Fibroblast of pulmonary artery (primary cell): ENCODE data around the gene ACOT11.

Experiments
- DNase-seq: peaks from one replicate; pipeline ENCODE4 v3.0.0-alpha.2; 2010; ENCODE audit warnings: low read depth
- H3K4me3 ChIP-seq: replicated peaks from 2 replicates; pipeline ENCODE4 v1.5.1; 2011; ENCODE audit warnings: low read depth, mild to moderate bottlenecking, control low read depth, low read length, moderate library complexity
- TF ChIP-seq, protein P1 (sequence below): IDR thresholded peaks from 2 replicates; pipeline ENCODE4 v1.5.1; 2011; ENCODE audit warnings: mild to moderate bottlenecking, control low read depth, low read length, inconsistent platforms; ENCODE audit errors: missing control alignments

ACOT11 gene

DNA sequence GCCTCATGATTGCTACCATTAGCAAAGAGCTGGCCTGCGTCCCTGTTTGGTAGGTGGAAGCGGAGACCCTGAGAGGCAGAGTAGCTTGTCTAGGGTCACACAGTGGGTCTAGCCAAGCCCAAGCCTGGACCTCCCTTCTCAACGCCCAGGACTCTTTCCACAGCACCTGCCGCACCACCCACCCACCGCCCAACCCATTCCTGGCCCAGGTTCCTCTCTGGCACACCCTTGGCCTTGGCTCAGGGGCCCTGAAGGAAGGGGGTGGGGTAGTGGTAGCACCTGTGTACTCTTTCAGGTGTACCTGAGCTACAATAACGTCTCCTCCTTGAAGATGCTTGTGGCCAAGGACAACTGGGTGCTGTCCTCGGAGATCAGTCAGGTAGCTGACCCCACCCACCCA is 56.0 kb downstream of the ACOT11 start:
- no peak for DNase-seq
- no peak overlapping the region for H3K4me3 ChIP-seq

DNA sequence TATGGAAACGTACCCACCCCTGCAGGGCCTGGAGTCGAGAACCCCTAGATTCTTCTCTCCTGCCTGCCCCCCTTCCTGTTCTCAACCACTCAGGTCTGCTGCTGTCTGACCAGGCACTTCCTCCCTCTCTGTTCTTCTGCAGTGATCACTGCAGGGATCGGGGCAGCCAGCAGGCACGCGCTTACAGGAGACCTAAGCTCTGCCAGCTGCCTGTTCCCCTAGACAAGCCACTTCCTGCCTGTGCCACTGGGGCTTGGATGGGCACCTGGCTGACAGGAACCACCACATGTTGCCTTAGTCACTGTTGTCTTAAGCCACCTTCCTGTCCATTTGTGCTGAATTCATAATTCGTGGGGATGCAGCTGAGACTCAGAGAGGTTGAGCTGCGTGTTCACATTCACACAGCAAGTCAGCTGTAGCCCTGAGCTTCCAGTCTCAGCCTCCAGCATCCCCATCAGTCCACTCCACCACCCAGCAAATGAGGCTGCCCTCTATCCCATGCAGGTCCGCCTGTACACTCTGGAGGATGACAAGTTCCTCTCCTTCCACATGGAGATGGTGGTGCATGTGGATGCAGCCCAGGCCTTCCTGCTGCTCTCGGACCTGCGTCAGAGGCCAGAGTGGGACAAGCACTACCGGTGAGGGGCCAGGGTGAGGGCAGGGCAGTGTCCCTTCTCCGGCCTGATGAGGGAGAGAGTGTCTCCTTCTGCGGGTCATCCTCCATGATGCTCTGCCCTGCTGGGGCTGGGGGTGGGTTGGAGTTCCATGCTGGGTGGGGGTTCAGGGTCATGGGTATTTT is 56.7 kb downstream of the ACOT11 start:
- H3K4me3 ChIP-seq, result no peak overlapping the region
- no peak for DNase-seq
- TF ChIP-seq, protein P1, sequence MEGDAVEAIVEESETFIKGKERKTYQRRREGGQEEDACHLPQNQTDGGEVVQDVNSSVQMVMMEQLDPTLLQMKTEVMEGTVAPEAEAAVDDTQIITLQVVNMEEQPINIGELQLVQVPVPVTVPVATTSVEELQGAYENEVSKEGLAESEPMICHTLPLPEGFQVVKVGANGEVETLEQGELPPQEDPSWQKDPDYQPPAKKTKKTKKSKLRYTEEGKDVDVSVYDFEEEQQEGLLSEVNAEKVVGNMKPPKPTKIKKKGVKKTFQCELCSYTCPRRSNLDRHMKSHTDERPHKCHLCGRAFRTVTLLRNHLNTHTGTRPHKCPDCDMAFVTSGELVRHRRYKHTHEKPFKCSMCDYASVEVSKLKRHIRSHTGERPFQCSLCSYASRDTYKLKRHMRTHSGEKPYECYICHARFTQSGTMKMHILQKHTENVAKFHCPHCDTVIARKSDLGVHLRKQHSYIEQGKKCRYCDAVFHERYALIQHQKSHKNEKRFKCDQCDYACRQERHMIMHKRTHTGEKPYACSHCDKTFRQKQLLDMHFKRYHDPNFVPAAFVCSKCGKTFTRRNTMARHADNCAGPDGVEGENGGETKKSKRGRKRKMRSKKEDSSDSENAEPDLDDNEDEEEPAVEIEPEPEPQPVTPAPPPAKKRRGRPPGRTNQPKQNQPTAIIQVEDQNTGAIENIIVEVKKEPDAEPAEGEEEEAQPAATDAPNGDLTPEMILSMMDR, result no peak

More for the DNA sequence above, 56.0 kb downstream of the ACOT11 start:
- TF ChIP-seq, protein P1, result no peak

DNA sequence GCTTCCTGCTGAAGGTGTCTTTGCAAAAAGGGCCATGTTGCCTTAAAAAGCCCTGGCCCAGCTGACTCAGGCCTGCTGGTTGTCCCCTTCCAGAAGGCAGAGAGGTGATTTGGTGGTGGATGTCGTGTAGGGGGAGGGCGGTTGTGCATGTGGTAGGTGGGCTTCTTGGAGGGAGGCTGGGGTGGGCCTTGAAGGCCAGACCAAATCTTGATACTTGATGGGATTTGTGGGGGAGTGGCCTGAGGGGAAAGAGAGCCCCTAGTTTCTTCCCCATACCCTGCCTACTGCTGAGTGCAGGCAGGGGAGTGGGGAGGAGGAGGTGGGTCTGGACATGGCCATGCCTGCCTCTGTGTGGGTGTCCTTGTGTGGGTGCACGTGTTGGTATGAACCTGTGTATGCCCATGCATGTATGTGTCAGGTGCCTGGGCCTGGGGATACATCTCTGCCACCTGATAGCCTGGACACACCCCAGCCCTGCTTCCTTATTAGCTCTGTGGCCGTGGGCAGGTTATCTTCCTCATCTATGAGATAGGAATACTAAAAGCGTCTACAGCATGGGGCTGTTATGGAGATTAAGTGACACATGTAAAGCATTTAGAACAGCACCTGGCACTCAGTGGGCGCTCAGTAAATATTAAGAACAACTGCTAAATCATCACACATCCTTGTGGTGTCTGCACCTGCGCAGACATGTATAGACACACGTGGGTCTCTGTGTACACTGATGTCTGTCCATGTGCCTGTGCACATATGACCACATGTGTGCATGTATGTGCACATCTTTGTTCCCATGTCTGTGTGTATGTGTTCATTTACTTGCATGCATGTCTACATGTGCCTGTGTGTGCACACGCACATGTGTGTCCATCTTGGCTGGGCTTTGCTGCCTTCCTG is 58.3 kb downstream of the ACOT11 start:
- no peak for DNase-seq
- no peak overlapping the region for H3K4me3 ChIP-seq
- TF ChIP-seq, protein P1, result no peak

DNA sequence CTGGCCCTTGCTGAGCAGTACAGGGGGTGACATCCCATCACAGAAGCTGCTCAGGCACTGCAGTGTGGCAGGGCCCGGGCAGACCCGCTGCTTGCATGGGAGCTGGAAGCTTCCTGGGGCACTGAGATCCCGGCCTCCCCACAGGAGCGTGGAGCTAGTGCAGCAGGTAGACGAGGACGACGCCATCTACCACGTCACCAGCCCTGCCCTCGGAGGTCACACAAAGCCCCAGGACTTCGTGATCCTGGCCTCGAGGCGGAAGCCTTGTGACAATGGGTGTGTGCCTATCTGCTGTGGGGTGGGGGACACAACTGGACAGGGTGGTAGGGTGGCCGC is 58.9 kb downstream of the ACOT11 start:
- DNase-seq, result no peak
- TF ChIP-seq, protein P1, result no peak

DNA sequence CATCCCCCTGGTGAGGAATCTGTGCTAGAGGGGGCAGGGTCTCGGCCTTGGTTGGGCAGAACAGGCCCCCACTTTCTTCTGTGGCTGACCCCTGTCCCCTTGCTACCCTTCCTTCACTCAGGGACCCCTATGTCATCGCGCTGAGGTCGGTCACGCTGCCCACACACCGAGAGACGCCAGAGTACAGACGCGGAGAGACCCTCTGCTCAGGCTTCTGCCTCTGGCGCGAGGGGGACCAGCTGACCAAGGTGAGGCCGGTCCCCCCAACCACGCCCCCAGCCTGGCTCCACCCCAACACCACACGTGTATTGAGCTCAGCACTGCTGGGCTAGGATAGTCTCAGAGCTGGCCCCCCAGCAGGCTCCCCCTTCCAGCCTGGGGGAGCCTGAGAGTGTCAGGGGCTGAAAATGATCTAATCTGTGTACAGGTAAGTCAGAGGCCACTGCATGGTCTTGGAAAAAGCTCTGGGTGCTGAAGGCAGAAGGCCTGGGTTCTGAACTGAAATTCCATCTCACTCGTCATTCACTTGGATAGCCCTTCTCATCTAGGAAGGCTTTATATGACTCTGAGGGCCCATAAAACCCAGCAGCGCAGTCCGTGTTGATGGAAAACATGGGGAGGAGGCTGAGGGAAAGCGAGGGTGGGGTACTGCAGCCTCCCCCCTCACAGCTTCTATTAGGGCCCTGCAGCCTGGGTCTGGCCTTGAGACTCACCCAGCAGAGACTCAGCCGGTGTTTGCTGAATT is 60.0 kb downstream of the ACOT11 start:
- no peak overlapping the region for H3K4me3 ChIP-seq
- no peak for DNase-seq
- TF ChIP-seq, protein P1, result no peak

More for the DNA sequence above, 58.9 kb downstream of the ACOT11 start:
- no peak overlapping the region for H3K4me3 ChIP-seq

DNA sequence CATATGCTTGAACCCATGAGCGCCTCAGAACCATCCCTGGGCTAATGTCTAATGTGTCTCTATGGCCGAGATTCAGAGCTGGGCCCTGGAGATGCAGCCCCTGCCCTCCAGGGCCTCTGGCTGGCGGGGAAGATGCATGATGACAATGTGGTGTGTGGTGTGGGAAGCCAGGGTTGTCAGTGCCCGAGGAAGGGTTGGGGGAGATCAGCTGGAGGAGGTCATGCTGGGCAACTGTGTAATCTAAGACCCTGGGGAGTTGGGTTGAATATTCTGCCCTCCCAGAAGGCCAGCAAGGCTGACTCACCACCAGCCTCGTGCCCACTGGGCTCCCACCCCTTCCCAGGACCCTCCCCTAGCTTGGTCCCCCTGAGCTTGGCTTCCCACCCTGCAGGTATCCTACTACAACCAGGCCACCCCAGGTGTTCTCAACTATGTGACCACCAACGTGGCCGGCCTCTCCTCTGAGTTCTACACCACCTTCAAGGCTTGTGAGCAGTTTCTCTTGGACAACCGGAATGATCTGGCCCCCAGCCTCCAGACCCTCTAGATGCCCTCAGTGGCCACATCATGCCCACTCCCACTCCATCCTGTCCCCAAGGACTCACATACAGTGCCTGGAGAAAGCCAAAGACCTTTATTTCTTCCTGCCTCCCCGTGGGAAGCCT is 60.7 kb downstream of the ACOT11 start:
- DNase-seq, result no peak

More for the DNA sequence above, 60.7 kb downstream of the ACOT11 start:
- TF ChIP-seq, protein P1, result no peak
- H3K4me3 ChIP-seq, result no peak overlapping the region
